PFSK-1 (cell line): Measurements from ENCODE around the gene PAX8.

Source experiments
- FOXP2 ChIP-seq: optimal IDR thresholded peaks from 2 replicates; pipeline ENCODE3; 2011; ENCODE audit warnings: borderline replicate concordance, control low read depth, inconsistent platforms; ENCODE audit not compliant: insufficient read depth; ENCODE audit errors: extremely low read length, extremely low read depth
- POLR2AphosphoS5 ChIP-seq: IDR thresholded peaks from 2 replicates; pipeline ENCODE4 v1.6.1; 2012; ENCODE audit warnings: low read depth, mild to moderate bottlenecking, control low read depth, low read length, moderate library complexity
- SIN3A ChIP-seq: IDR thresholded peaks from 2 replicates; pipeline ENCODE4 v1.6.1; 2012; ENCODE audit warnings: mild to moderate bottlenecking, low read length, moderate library complexity, borderline replicate concordance; ENCODE audit not compliant: insufficient read depth
- TAF1 ChIP-seq: IDR thresholded peaks from 2 replicates; pipeline ENCODE4 v1.6.1; 2012; ENCODE audit warnings: low read length, control low read depth, borderline replicate concordance; ENCODE audit not compliant: insufficient read depth
- TF ChIP-seq, protein P1 (sequence below), 2 experiments: IDR thresholded peaks; 2 replicates each; pipeline versions ENCODE4 v1.6.1 to v1.8.0; 2011 to 2012; ENCODE audit warnings: low read depth in 2 of 2, low read length in 2 of 2, control low read depth in 1 of 2, inconsistent platforms in 1 of 2, mild to moderate bottlenecking in 1 of 2, moderate library complexity in 1 of 2; ENCODE audit not compliant: insufficient read depth in 1 of 2

PAX8 gene

DNA sequence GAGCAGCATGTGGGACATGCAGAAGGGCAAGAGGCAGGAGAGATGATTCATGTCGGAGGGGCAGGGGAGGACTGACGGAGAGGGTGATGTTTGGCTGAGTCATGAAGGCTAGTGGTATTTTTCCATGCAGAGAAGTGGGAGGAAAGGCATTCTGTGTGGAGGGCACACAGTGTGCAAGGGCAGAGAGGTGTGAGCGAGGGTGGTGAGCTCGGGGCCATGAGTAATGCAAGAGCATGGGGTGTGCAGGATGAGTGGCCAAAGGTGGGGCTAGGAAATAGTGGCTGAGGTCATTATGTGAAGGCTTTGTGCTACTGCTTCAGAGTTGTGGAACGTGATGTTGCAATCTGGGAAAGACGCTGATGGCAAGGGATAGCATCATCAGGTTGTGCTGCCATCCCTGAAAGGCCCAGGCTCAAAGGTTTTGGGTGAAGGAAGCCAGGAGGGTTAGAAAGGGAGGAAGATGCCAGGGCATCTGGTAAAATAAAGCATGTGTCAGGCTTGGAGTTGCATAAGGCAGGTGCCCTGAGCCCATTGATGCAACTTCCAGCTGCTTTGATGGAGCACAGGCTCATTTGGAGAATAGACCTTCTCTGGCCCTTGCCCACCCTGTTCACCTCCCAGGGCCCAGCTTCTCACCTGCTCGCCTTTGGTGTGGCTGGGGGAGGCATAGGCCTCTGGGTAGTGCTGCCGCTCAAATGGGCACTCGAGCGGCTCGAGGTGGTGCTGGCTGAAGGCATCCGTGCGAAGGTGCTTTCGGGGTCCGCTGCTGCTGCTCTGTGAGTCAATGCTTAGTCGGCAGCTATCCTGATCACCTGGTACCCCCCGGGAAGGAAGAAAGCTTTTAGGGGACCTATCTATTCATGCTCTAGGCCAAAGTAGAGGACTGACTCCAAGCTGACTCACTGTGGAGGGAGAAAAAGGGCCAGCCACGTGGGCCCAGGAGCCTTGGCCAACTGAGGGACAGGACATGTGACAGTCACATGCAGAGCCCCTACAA, 37.5 kb downstream of the PAX8 start:
- TF ChIP-seq, protein P1, sequence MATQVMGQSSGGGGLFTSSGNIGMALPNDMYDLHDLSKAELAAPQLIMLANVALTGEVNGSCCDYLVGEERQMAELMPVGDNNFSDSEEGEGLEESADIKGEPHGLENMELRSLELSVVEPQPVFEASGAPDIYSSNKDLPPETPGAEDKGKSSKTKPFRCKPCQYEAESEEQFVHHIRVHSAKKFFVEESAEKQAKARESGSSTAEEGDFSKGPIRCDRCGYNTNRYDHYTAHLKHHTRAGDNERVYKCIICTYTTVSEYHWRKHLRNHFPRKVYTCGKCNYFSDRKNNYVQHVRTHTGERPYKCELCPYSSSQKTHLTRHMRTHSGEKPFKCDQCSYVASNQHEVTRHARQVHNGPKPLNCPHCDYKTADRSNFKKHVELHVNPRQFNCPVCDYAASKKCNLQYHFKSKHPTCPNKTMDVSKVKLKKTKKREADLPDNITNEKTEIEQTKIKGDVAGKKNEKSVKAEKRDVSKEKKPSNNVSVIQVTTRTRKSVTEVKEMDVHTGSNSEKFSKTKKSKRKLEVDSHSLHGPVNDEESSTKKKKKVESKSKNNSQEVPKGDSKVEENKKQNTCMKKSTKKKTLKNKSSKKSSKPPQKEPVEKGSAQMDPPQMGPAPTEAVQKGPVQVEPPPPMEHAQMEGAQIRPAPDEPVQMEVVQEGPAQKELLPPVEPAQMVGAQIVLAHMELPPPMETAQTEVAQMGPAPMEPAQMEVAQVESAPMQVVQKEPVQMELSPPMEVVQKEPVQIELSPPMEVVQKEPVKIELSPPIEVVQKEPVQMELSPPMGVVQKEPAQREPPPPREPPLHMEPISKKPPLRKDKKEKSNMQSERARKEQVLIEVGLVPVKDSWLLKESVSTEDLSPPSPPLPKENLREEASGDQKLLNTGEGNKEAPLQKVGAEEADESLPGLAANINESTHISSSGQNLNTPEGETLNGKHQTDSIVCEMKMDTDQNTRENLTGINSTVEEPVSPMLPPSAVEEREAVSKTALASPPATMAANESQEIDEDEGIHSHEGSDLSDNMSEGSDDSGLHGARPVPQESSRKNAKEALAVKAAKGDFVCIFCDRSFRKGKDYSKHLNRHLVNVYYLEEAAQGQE (IDR thresholded peaks at IDR 0.05; ENCODE audit: insufficient read depth in 1 of 2, low read depth in 2 of 2, low read length in 2 of 2): no peak
- TF ChIP-seq FOXP2: no peak
- no peak for TF ChIP-seq SIN3A
- no peak for TF ChIP-seq POLR2AphosphoS5
- TF ChIP-seq TAF1: no peak

DNA sequence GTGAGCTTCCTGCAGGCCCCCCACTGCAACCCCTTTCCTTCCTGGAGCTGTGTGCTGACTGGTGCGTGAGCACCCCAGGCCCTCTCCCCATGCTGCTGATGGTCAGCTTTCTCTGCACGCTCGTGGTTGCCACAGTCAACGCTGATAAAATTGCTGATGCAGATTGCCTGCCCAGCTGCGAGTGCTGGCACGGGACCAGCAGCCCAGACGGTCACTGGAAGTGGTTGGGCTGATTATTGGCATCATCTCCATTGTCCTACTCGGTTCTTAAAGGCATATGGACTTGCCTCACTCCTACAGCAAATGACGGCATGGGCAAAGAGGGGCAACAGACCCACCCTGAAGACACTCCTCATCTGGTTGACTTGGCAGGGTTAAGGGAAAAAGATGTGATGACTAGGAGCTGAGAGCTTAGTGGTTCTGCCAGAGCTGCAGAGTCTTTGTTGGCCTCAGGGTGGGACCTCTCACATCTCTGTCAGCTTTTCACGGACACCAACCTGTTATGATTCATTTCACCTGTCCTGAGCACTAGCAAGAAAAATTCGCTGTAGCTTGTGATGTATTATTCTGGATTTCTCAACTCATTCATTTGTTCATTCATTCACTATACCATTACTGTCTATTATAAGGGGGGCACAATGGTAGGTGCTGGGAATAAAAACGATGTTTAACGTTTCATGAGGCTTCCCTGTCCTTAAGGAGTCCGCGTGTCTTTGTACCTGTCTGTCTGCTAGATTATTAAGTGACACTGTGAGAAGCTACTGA, 38.4 kb downstream of the PAX8 start:
- TF ChIP-seq SIN3A (no peak), TAF1 (no peak), POLR2AphosphoS5 (no peak)

DNA sequence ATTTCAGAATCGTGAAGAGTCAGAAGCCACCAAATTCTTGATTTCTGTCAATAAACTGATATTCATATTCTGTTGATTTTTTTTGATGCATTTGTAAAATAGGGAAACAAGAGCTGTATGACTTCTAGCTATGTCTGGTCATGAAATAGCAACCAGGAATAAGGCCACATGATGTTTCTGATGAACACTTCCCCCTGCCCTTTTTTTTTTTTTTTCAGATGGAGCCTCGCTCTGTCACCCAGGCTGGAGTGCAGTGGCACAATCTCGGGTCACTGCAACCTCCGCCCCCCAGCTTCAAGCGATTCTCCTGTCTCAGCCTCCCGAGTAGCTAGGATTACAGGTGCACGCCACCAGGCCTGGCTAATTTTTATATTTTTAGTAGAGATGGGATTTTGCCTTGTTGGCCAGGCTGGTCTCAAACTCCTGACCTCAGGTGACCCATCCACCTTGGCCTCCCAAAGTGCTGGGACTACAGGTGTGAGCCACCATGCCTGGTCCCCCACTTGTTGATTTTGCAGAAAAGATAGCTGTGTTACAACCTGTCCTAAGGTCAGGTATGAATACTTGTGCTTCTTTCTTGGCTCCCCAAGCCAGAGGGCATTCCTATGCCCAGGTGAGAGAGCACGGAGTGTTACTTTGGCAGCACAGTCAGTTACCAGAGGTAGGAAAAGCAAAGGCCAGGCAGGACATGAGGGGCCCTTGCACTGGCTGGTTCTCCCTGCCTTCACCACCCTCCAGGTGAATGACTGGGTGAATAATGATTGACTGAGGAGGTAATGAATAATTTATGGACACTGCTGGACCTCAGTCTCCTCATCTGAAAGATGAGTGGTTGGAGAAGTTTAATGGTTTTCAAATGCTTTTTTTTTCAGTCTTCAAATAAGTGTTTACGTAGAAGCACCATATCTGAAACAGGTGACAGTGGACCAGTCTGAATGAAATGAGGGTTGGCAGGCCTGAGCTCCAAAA, 39.6 kb downstream of the PAX8 start:
- no peak for TF ChIP-seq SIN3A
- TF ChIP-seq POLR2AphosphoS5: no peak
- TF ChIP-seq TAF1: no peak
- TF ChIP-seq, protein P1 (IDR thresholded peaks at IDR 0.05; ENCODE audit: insufficient read depth in 1 of 2, low read depth in 2 of 2, low read length in 2 of 2): no peak
- no peak for TF ChIP-seq FOXP2

DNA sequence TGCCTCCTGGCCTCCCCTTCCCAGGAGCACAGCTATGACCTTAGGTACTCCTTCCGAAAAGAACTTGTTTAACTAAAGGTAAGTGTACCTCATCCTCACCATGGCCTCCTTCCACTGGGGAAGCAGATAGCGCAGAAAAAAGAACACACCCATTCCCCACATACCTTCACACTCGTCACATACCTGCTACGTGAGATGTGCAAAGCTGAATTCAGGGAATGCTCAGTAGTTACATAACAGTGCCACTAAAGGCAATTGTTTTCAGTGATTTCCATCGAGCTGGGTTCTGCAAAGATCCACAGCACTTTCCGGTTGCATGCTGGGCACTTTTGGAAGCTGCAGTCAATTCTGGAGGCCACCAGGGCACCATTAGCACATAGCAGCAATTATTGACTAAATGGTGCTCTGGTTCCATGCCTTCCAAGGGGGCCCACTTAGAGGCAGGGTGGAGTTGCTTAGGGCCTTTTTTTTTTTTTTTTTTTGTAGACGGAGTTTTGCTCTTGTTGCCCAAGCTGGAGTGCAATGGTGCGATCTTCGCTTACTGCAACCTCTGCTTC, 41.0 kb downstream of the PAX8 start:
- no peak for TF ChIP-seq POLR2AphosphoS5
- TF ChIP-seq, protein P1 (IDR thresholded peaks at IDR 0.05; ENCODE audit: insufficient read depth in 1 of 2, low read depth in 2 of 2, low read length in 2 of 2): no peak
- no peak for TF ChIP-seq FOXP2
- TF ChIP-seq SIN3A: no peak
- TF ChIP-seq TAF1: no peak
